Motor neuron (in vitro differentiated cells): ENCODE data around the gene SMC1B. TPM values are rescaled to one million over a fixed set of nuclear protein-coding genes. Genes with fewer than 3 reads are reported as not detected.
A peak's percentile ranks its signal among the peaks of the same experiment; 100 is the strongest.
"Not testable (repeated sequence)": the region's sequence is repeated elsewhere in the genome, so short reads cannot be mapped to it uniquely, and the experiment has no call there.

Source experiments
- ATAC-seq, 8 experiments: fragments of 200-7000 bp; cut with Tn5 transposase; replicated peaks in 6 of 8; 2 replicates each; pipeline ENCODE4 v1.8.0; 2021; ENCODE audit warnings: mild to moderate bottlenecking in 8 of 8, moderate library complexity in 8 of 8
- H3K27ac ChIP-seq, 2 donors: fragments of 250-450 bp; sonication (Bioruptor Pico); 2 replicates each; pipeline ENCODE4 v1.9.0; 2021; ENCODE audit warnings: antibody characterized with exemption in 2 of 2, mild to moderate bottlenecking in 2 of 2, moderate library complexity in 1 of 2
- H3K4me1 ChIP-seq, 2 donors: fragments of 250-450 bp; sonication (Bioruptor Pico); replicated peaks in 1 of 2; 2 replicates each; pipeline ENCODE4 v1.6.1; 2021; ENCODE audit warnings: antibody characterized with exemption in 2 of 2, mild to moderate bottlenecking in 2 of 2, moderate library complexity in 1 of 2
- H3K4me3 ChIP-seq, 5 donors: fragments of 250-450 bp; sonication (Bioruptor Pico); 2 replicates each; pipeline ENCODE4 v1.9.0; 2021; ENCODE audit warnings: antibody characterized with exemption in 5 of 5, mild to moderate bottlenecking in 5 of 5, moderate library complexity in 4 of 5
- WGBS, 10 experiments: fragments of 450-650 bp; shearing (Covaris generic); methylation state at CpG; one replicate each; pipeline ENCODE4 v1.0.0; 2022; 5-methylcytosine and 5-hydroxymethylcytosine counted together
- in situ Hi-C, 9 experiments: fragments of 400-800 bp; cut with MboI; loops; one replicate each; pipeline ENCODE4 v1.15.0; 2021; ENCODE audit warnings: low sequenced_read_pairs in 9 of 9, low pct_unique_long_range_greater_than_20kb in 2 of 9; ENCODE audit not compliant: unreplicated experiment in 9 of 9
- total RNA-seq, 8 experiments: library from RNA; unstranded; fragments of 300-600 nt; gene quantifications; 2 replicates each; pipeline versions ENCODE4 v1.2.3 to v1.2.4, GENCODE V29; 2022

Gene SMC1B
- total RNA-seq, 8 experiments from 2014 or later: 0.05 to 0.21 (median 0.09) TPM; not detected in 1

DNA sequence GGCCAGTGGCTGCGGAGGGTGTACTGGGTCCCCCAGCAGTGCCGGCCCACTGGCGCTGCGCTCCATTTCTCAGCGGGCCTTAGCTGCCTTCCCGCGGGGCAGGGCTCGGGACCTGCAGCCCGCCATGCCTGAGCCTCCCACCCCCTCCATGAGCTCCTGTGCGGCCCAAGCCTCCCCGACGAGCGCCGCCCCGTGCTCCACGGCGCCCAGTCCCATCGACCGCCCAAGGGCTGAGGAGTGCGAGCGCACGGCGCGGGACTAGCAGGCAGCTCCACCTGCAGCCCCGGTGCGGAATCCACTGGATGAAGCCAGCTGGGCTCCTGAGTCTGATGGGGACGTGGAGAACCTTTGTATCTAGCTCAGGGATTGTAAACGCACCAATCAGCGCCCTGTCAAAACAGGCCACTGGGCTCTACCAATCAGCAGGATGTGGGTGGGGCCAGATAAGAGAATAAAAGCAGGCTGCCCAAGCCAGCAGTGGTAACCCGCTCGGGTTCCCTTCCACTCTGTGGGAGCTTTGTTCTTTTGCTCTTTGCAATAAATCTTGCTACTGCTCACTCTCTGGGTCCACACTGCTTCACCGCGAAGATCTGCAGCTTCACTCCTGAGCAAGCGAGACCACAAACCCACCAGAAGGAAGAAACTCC, 23.6 kb upstream of the SMC1B start:
- not testable (repeated sequence) for ATAC-seq, H3K4me3 ChIP-seq, H3K4me1 ChIP-seq, H3K27ac ChIP-seq
- in situ Hi-C loops: loop anchor here in 5 of 9 experiments (10.0 to 25.0 kb wide), 3 partner anchors 125 to 175 kb away; no protein-coding TSS in a partner anchor
- 80 to 100% (median 96%) methylated on average over 1 to 3 of the region's 34 CpGs; no CpG with 5 or more reads in 6 of the 10 experiments for WGBS, 10 experiments

DNA sequence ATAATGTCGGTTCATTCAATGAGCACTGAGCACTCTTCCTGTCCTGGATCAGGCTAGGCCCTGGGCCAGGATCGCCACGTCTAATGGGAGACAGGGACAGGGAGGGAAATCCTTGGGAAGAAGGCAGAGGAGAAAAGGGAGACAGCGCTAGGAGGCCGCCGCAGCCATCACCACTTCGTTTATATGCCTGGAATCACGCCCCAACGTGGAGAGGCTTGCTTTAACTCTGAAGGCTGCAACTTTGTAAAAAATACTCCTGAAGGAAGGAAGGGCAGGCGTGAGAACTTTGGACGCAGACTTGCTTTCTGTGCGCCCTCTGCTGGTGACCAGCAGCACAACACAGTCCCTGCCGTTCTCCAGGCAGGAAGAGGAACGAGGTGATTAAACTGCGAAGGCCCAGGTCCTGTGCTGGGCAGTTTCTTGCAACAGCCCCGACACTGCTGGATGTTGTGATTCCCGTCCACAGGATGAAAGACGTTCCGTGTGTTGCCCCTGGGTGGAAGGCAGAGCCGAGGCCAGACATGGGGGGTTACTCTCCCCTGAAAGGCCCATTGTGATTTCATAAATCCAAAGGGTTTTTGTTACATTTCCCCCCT, 22.2 kb upstream of the SMC1B start:
- no peak overlapping the region for H3K27ac ChIP-seq
- in situ Hi-C loops: loop anchor here in 5 of 9 experiments (10.0 to 25.0 kb wide), 3 partner anchors 127 to 173 kb away; no protein-coding TSS in a partner anchor
- no peak overlapping the region for H3K4me3 ChIP-seq
- WGBS, 10 experiments: 0 to 25% (median 4%) methylated on average over 1 to 7 of the region's 20 CpGs; no CpG with 5 or more reads in 4 of the 10 experiments
- H3K4me1 ChIP-seq: peaks cover 0 to 5% of the 10 kb centered on the region in 2 donors
- ATAC-seq: peak; percentile 94 to 99 (median 97)

DNA sequence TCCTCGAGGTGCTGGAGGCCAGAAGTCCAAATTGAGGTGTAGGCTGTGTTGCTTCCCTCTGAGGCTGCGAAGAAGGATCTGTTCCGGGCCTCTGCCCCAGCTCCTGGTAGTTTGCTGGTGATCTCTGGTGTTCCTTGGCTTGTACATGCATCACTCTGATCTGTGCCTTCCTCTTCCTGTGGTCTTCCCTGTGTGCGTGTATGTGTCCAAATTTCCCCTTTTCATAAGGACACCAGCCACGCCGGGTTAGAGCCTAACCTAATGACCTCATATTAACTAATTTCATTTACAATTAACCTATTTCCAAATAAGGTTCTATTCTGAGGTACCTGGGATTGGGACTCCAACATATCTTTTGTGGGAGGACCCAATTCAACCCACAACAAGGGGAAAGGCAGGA, 21.6 kb upstream of the SMC1B start:
- in situ Hi-C loops: loop anchor here in 5 of 9 experiments (10.0 to 25.0 kb wide), 3 partner anchors 127 to 173 kb away; no protein-coding TSS in a partner anchor
- no peak for ATAC-seq
- WGBS, 10 experiments: 20 to 100% (median 89%) methylated on average over 1 to 6 of the region's 6 CpGs; no CpG with 5 or more reads in 5 of the 10 experiments

DNA sequence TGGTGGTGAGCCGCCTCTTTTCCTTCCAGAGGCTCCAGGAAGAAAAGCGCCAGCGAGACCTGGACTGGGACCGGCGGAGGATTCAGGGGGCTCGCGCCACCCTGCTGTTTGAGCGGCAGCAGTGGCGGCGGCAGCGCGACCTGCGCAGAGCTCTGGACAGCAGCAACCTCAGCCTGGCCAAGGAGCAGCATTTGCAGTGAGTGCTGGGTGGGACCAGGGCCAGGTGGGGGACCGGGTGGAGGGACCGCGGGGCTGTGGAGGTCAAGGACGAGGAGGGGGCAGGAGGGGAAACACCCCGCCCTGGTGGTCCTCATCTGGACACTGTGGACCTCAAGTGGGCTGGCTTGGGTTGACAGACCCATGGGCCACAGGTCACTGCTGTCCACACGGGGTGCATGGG, 17.5 kb upstream of the SMC1B start:
- no peak overlapping the region for H3K4me3 ChIP-seq
- no peak overlapping the region for H3K27ac ChIP-seq
- in situ Hi-C loops: loop anchor here in 5 of 9 experiments (10.0 to 25.0 kb wide), 3 partner anchors 131 to 169 kb away; no protein-coding TSS in a partner anchor
- H3K4me1 ChIP-seq: peaks cover 0 to 5% of the 10 kb centered on the region in 2 donors
- ATAC-seq: no peak
- WGBS, 10 experiments: 73 to 100% methylated on average over 2 to 3 of the region's 19 CpGs; no CpG with 5 or more reads in 8 of the 10 experiments

More for the DNA sequence above, 21.6 kb upstream of the SMC1B start:
- Histone ChIP-seq H3K27ac (no peak overlapping the region), H3K4me3 (no peak overlapping the region), H3K4me1 (peaks cover 0 to 5% of the 10 kb centered on the region in 2 donors)

DNA sequence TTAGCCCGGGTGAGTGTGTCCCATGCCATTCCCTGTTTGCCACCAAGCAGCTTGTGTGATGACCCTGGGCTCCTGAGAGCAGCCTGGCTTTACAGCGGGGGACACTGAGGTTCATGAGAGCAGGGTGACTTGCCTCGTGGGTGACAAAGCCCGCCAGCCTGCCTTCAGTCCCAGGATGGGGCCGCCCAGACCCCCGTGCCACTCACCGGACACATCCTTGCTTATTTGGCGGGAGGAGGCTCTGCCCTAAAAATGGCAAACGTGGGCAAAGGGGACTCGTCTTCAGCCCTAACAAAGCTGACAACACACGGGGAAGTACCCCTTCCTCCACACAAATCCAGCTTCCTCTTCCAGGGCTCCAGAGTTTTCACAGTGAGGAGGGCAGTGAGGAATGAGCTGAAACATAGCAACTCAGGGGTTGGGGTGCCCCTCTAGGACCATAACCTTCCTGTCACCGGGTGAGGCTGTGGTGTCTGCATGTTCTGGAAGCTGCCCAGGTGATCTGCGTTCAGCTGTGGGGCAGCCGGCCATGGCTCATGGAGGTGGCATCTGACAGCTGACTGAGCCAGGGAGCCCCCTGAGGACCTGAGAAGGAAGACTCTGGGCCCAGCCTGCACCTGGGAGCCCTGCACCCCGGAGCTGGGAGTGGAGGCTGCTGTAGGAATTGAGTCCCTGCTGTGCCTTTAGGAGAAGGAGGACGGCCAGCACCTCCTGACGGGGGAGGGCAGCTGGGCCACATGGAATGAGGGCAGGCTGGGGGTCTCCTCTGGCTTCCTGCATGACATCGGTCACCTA, 16.8 kb upstream of the SMC1B start:
- Histone ChIP-seq H3K4me3 (no peak overlapping the region), H3K4me1 (peaks cover 0 to under 1% of the 10 kb centered on the region in 2 donors), H3K27ac (no peak overlapping the region)
- in situ Hi-C loops: loop anchor here in 5 of 9 experiments (10.0 to 25.0 kb wide), 3 partner anchors 132 to 168 kb away; no protein-coding TSS in a partner anchor
- WGBS, 10 experiments: 67 to 83% (median 80%) methylated on average over 1 to 11 of the region's 18 CpGs; no CpG with 5 or more reads in 4 of the 10 experiments
- no peak for ATAC-seq

DNA sequence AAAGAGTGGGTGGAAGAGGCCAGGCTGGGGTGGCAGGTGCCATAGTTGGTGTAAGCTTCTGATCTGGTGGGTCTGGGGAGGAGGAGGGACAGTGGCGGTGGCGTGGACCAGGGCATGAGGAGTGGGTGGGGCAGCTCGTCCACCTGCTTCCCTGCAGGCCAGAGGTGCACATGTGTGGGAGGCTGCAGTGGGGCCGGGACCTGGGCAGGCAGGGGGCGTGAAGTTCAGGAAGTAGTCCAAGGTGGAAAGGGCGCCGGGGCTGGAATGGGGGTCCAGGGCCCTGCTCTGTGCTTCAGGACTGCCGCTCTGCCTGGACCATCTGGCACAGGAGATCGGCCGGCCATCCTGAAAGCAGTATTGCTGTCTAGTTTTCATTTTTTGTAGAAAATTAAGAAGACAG, 16.0 kb upstream of the SMC1B start:
- Histone ChIP-seq H3K4me3 (no peak overlapping the region), H3K27ac (no peak overlapping the region), H3K4me1 (no peaks in the 10 kb centered on the region)
- 27 to 83% (median 73%) methylated on average over 1 to 3 of the region's 10 CpGs; no CpG with 5 or more reads in 7 of the 10 experiments for WGBS, 10 experiments
- ATAC-seq: no peak
- in situ Hi-C loops: loop anchor here in 4 of 9 experiments (25.0 kb wide), 2 partner anchors 133 to 167 kb away; no protein-coding TSS in a partner anchor

DNA sequence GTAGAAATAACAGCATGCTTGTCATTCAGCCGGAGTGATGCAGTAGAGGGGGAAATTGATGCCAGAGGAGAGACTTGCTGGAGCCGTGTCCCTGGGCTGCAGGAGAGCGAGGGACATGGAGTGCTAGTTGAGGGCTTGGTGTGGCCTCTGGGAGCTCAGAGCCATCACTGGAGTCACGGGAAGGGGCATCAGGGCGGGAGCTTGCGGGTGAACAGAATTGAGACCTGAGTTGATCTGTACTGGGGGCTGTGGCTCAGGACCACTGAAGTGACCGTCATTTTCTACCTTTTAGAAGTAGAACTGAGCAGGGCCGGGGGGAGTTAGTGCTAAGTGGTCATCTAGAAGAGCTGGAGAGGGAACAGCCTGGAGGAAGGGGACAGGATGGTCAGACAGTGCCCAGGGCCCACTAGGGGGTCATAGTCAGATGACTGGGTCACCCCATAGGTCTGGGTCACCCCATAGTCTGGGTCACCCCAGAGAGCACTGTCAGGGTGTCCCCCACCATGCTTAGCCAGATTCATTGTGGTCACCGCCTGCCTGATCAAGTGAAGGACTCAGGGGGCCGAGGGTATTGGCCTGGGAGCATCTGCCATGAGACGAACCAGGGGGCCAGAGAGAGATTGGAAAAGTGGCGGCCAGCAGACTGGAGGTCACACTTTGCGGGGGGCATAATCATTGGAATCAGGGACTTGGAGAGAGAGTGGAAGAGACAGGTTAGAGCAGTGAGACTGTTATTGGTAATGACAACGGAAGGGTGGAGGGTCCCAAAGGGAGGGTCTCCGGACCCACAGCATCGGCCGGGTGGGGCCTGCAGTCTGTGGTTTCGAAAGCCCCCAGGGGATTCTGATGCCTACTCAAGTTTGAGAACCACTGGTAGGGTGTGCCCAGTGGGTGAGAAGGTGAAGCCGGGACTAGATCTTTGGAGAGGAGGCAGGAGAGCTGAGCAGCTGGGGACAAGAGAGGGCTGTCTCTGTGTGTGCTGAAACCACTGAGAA, 15.3 kb upstream of the SMC1B start:
- no peak overlapping the region for H3K27ac ChIP-seq
- WGBS, 10 experiments: 30 to 100% (median 86%) methylated on average over 1 to 11 of the region's 19 CpGs; no CpG with 5 or more reads in 1 of the 10 experiments
- H3K4me1 ChIP-seq: no peaks in the 10 kb centered on the region
- in situ Hi-C loops: loop anchor here in 4 of 9 experiments (25.0 kb wide), 2 partner anchors 134 to 166 kb away; no protein-coding TSS in a partner anchor
- no peak overlapping the region for H3K4me3 ChIP-seq
- ATAC-seq: no peak

DNA sequence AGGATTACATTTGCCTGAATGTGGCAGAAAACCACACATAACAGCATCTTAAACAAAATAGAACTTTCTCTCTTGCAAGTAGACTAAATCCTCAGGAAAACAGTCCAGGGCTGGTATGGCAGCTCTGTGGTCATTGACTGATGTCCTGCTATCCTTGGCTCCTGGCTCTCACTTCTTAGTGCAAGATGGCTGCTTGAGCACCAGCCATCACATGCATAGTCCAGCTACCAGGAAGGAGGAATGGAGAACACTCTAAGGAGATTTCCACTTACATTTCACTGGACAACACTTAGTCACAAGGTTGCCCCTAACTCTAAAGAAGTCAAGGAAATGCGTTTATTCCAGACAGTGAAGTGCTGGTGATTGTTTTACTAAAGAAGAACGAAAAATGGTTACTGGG, 13.7 kb upstream of the SMC1B start:
- 0 to 100% (median 90%) methylated on average over 1 to 2 of the region's 2 CpGs; no CpG with 5 or more reads in 4 of the 10 experiments for WGBS, 10 experiments
- Histone ChIP-seq H3K4me1 (no peaks in the 10 kb centered on the region), H3K4me3 (no peak overlapping the region), H3K27ac (no peak overlapping the region)
- no peak for ATAC-seq
- in situ Hi-C loops: loop anchor here in 4 of 9 experiments (25.0 kb wide), 2 partner anchors 135 to 165 kb away; no protein-coding TSS in a partner anchor

DNA sequence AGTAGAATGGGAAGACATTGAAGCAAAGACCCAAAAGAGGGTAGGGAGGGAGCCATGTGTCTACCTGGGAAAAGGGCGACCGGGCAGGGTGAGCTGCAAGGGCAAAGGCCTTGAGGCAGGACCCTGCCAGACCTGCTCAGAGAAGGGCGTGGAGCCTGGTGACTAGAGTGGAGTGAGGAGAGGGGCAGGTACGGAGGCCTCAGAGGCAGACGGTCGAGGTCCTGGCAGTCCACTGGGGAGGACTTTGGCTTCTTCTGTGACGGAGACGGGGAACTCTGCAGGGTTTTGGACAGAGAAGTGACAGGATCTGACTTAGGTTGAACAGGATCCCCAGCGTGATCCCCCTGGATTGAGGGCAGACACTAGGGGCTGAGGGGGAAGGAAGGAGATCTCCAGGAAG, 13.0 kb upstream of the SMC1B start:
- in situ Hi-C loops: loop anchor here in 4 of 9 experiments (25.0 kb wide), 2 partner anchors 136 to 164 kb away; no protein-coding TSS in a partner anchor
- 94% methylated on average over 3 of the region's 9 CpGs; no CpG with 5 or more reads in 9 of the 10 experiments for WGBS, 10 experiments
- Histone ChIP-seq H3K4me3 (no peak overlapping the region), H3K4me1 (no peaks in the 10 kb centered on the region), H3K27ac (no peak overlapping the region)
- ATAC-seq: no peak

DNA sequence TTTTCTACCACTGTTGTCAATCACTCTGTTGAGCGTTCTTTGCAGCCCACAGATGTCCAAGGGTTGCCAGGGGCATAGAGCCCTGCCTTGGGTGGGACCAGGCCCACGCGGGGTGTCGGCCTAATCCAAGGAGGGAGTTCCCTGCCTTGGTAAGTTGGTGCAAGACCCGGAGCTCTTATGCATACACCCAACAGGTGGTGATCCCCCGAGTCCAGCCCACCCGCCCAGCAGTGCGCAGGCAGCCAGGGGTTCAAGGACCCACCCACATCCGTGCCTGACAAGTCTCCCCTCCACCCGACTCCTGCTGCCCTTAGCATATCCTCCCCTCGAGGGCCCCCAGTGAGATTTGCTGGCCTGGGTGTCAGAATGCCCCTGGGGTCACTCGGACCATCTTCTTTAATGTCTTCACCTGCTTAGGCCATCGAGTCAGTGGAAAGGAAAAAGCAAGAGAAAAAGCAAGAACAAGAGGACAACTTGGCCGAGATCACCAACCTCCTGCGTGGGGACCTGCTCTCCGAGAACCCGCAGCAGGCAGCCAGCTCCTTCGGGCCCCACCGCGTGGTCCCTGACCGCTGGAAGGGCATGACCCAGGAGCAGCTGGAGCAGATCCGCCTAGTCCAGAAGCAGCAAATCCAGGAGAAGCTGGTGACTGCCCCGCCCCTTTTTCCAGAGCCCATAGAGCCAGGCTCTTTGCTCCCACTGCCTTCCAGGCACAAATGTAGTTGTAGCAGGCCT, 12.3 kb upstream of the SMC1B start:
- ATAC-seq: peak in 2 of 8 experiments; percentile 34 to 49
- Histone ChIP-seq H3K4me3 (no peak overlapping the region), H3K4me1 (no peaks in the 10 kb centered on the region), H3K27ac (no peak overlapping the region)
- WGBS, 10 experiments: 84 to 100% (median 87%) methylated on average over 1 to 8 of the region's 23 CpGs; no CpG with 5 or more reads in 6 of the 10 experiments
- in situ Hi-C loops: loop anchor here in 4 of 9 experiments (25.0 kb wide), 2 partner anchors 137 to 163 kb away; no protein-coding TSS in a partner anchor

DNA sequence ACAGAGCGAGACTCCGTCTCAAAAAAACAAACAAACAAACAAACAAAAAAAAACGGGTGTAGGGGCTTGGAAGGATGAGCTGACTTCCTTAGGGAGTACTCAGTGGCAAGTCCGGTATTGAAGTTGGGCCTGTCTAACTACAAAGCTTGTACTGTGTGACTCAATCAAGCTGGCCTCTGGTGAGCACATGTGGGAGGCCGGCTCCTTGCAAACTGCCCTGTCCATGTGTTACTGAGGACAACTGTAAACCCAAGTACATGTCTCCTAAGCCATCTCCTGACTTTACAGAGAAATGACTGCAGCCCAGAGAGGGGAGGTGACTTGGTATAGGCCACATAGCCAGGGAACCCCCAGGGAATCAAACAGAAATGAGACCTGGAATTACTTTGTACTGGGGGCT, 11.7 kb upstream of the SMC1B start:
- WGBS, 10 experiments: 30 to 100% (median 87%) methylated on average over 1 to 4 of the region's 5 CpGs; no CpG with 5 or more reads in 3 of the 10 experiments
- Histone ChIP-seq H3K4me3 (no peak overlapping the region), H3K27ac (no peak overlapping the region), H3K4me1 (no peaks in the 10 kb centered on the region)
- ATAC-seq: peak in 2 of 8 experiments; percentile 88 to 91
- in situ Hi-C loops: loop anchor here in 4 of 9 experiments (25.0 kb wide), 2 partner anchors 137 to 163 kb away; no protein-coding TSS in a partner anchor
